ENCODE measurements around the gene C4orf50. TPM values are rescaled to one million over a fixed set of nuclear protein-coding genes. Genes with fewer than 3 reads are reported as not detected.

Gene C4orf50
- total and polyA plus RNA-seq, 2 of the 4 experiments (the other 2 are of a cell fraction) = not detected

GRCh38 chr4:5878359-5878758 lies 139.9 kb downstream of the C4orf50 start:
- H3K4me2 ChIP-seq (ENCODE audit: low read depth, low read length) = no peak overlapping the region
- in situ Hi-C loops (cut with MboI; ENCODE audit: low sequenced_read_pairs) (no loop called here), dilution Hi-C loops (cut with HindIII; ENCODE audit: low sequenced_read_pairs, unreplicated experiment) (no loop called here), intact Hi-C loops (cut with micrococcal nuclease) (no loop called here)
- no peak overlapping the region for H2AK9ac ChIP-seq (replicated peaks; ENCODE audit: low read depth, low read length, poor library complexity)
- WGBS, 2 experiments (ENCODE audit: extremely low coverage in 2 of 2, insufficient read length in 1 of 2) = no CpG with 5 or more reads among the region's 6 CpGs
- no peaks in the 10 kb centered on the region for H3K79me1 ChIP-seq (ENCODE audit: low read depth in 1 of 2, low read length in 2 of 2)
- no peak overlapping the region for H2BK20ac ChIP-seq (ENCODE audit: low read depth, low read length)
- no peak overlapping the region for H2BK5ac ChIP-seq (ENCODE audit: low read depth, low read length, poor library complexity, severe bottlenecking)
- no peak overlapping the region for H2AK5ac ChIP-seq (ENCODE audit: low read depth, low read length)
- H3K4me1 ChIP-seq (ENCODE audit: control insufficient read depth, insufficient read depth, low read length) = no peaks in the 10 kb centered on the region
- H3K4me3 ChIP-seq (ENCODE audit: insufficient read depth, low read depth, low read length) = no peak overlapping the region
- H3K27ac ChIP-seq (ENCODE audit: insufficient read depth, low read length) = no peak overlapping the region
- ATAC-seq (ENCODE audit: low read depth) = no peak
- no peaks in the 10 kb centered on the region for H3K9me1 ChIP-seq (ENCODE audit: insufficient read depth, low read length)
- no peak overlapping the region for H3K9ac ChIP-seq (ENCODE audit: low read depth, low read length)
- no peak overlapping the region for H2AFZ ChIP-seq (replicated peaks; ENCODE audit: low read length, poor library complexity)
- no peak overlapping the region for H3K18ac ChIP-seq (ENCODE audit: low read depth, low read length)
- no peak overlapping the region for H4K8ac ChIP-seq (ENCODE audit: low read depth in 2 of 2, low read length in 2 of 2)
- no peak overlapping the region for H4K91ac ChIP-seq (ENCODE audit: insufficient read depth, low read depth, low read length)
- peaks cover 3% of the 10 kb centered on the region for H4K20me1 ChIP-seq (ENCODE audit: insufficient read depth, low read length)
- no peak overlapping the region for H3K56ac ChIP-seq (ENCODE audit: extremely low read depth, insufficient read depth, low read length)
- no peak for TF ChIP-seq RAD21 (IDR thresholded peaks at IDR 0.05; ENCODE audit: low read length)
- no peak overlapping the region for H3K4ac ChIP-seq (ENCODE audit: low read depth, low read length)
- no peaks in the 10 kb centered on the region for H3K27me3 ChIP-seq (ENCODE audit: control insufficient read depth, insufficient read depth, low read length)
- BruUV-seq (replicated peaks) = no TSS peak
- H3K36me3 ChIP-seq (ENCODE audit: control insufficient read depth, insufficient read depth, low read length) = no peaks in the 10 kb centered on the region
- no peak overlapping the region for H2BK15ac ChIP-seq (ENCODE audit: low read depth, low read length)
- H3K14ac ChIP-seq (replicated peaks; ENCODE audit: low read depth, low read length) = no peak overlapping the region
- POLR2A ChIA-PET (ENCODE audit: unreplicated experiment) = no interaction called here
- no peaks in the 10 kb centered on the region for H3K9me3 ChIP-seq (ENCODE audit: control insufficient read depth, insufficient read depth, low read length)
- H3K23ac ChIP-seq (ENCODE audit: low read depth, low read length) = no peak overlapping the region
- H4K5ac ChIP-seq (ENCODE audit: low read depth, low read length) = no peak overlapping the region
- no peak for DNase-seq
- H2BK120ac ChIP-seq (ENCODE audit: low read depth, low read length) = no peak overlapping the region
- CTCF ChIA-PET = no interaction called here

All from IMR-90 (cell line).